ENCODE measurements around the gene AMPH.
A peak's percentile ranks its signal among the peaks of the same experiment; 100 is the strongest.
"Not testable (repeated sequence)": the region's sequence is repeated elsewhere in the genome, so short reads cannot be mapped to it uniquely, and the experiment has no call there.

Gene AMPH

DNA sequence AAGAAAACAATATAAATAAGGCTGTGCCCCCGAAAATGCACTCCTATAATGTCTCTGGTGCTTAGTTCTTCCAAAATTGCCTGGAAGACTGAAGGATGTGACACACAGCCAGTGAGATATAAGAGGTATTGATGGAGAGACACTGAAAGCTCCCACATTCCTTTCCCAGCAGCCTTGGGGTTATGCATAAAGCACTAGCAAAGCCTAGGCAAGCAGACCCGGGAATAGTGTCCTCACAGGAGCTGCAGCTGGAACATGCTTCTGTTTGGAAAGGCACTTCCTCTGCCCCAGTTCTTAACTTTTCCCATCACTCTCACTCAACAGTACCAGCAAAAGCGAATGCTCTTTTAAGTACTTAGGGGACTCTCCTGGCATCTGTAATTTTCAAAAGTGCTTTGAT, 178.0 kb downstream of the AMPH start:
- no peak for DNase-seq

DNA sequence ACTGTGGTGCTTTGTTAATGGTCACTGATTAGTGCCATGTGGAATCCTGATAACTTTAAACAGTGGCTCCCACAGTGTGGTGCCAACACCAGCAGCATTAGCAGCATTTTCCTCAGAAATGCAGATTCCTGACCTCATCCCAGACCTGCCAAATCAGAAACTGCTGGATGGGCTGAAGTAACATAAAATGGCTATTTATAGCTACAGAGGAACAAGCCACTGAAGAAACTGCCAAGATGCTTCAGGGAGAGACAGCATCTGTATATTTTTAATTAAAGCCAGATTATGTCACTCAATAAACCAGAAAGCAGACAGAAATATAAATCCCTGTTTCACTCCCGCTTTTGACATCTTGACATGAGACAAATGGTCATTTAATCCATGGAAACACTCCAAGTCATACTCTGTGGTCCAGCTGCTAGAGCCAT, 178.5 kb downstream of the AMPH start:
- DNase-seq: no peak

DNA sequence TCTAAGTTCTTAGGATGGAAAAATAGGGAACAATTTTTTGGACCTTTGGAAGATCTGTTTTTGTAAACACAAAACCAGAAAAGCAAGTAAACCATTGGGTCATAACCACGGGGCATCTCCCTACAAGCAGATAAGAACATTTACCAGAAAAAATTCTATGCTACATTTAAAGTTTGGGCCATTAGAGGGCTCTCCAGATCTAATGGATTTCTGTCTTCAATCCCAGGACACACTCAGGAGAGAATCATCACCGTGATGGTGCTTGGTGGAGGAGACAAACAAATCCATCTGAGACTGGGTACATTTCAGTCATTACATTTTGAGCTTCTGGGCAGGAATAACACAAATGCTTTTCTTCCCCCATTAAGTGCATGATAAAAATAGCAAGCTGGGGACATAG, 179.3 kb downstream of the AMPH start:
- peak; percentile 4 for DNase-seq

GRCh38 chr7:38448584-38449234, 182.5 kb downstream of the AMPH start:
- DNase-seq: no peak

DNA sequence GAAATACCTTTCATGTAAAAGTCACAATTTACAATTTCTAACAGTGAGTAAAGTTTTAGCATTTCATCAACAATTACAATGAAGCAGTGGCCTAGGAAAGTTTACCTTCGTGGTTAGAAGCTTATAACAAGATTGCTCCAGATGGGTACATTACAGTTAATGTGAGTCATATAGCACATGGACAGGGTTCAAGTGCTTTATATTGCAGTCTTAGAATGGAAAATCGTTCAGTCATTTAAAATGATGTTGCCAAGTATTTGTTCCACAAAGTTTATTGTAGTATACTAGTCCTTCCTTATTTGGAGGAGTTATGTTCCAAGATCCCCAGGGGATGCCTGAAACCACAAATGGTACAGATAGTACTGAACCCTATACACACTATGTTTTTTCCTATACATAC, 183.1 kb downstream of the AMPH start:
- no peak for DNase-seq

GRCh38 chr7:38438970-38439369, 192.2 kb downstream of the AMPH start:
- no peak for DNase-seq

- DNase-seq: no peak
Measured at GRCh38 chr7:38432671-38433070, 198.5 kb downstream of the AMPH start.

DNA sequence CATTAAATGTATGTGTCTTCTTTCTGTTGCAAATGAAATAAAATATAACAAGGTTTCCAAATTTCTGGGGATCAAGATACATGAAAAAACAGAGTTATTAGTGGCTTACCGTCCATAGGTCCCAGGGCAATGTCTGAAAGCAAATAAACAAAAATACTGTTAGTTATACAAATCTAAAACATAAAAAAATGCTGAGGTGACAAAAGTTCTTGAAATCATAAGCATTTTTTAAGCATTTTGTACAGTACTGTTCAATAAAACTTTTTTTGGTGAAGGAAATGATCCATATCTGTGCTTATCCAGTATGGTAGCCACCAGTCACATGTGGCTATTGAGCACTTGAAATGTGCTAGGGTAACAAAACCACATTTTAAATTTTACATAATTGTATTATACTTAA, 199.1 kb downstream of the AMPH start:
- no peak for DNase-seq

DNA sequence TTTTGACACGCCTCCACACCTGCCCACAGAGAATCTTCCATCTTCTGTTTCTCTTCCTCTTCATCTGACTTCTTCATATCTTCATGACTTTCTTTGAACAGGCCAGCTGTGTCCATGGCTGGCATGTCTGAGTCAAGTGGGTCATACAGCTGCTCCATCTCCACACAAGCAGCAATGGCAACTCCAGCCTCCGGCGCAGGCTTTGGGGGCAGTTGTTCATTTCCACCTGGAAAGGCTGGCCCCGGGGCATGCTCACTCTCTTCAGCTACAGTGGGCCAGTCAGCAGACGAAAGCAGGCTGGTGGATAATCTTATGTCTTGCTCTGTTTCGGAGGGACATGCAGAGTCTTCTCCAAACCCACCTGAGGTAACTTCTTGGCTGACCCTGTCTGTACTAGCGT, 202.1 kb downstream of the AMPH start:
- DNase-seq: no peak

DNA sequence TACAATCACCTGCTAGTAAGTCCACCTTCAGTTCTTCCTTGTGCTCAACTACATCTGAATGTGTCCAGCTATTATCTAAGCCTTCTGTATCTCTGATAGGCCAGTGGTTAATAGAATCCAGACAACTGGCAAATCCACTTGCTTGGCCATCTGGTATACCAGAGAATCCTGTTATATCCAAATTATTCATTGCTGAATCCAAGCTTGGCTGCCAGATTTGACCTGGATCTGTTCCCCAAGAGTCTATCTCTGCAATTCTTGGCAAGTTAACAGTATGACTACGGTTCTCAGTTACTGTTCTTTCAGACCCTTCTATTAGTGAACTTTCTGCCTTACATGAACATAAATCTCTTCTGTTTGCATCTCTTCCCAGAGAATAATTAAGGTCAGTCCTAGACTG, 203.1 kb downstream of the AMPH start:
- DNase-seq: no peak

GRCh38 chr7:38427279-38427955, 203.8 kb downstream of the AMPH start:
- DNase-seq: no peak

DNA sequence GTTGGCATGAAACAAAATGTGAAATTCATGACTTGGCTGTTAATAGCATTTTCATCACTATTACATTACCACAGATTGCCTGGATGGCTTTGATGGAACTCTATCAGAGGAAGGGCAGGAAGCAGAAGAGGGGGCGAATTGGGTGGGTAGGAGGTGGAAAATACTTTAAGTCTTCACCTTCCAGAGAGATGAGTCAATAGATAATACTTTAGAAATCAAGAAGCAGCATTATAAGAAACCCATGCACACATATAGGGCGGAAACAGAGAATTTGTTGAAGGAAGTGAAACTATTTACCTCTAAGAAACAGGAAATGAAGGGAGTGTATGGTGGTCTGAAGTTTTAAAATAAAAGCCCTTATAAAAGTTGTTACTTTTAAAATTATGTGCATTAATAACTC, 205.7 kb downstream of the AMPH start:
- no peak for DNase-seq

- DNase-seq: no peak
Measured at GRCh38 chr7:38424750-38425463, 206.3 kb downstream of the AMPH start.

DNA sequence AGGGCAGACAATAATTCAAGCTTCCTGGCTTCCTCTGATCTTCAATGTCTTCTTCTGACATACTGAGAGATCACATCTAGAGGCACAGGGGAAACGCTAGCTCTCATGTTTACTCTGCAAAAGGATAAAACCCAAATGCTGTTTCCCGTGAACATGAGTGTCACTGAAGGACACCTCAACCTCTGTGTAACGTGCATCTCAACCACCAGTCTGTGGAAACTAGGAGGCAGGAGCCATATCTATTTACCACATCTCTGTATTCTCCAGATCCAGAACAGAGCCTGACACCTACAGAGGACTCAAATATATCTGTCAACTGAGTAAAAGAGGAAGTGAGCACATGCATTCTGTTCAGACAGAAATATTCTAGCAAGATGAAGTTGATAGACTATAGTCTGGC, 217.4 kb downstream of the AMPH start:
- peak; percentile 57 for DNase-seq

GRCh38 chr7:38411404-38411803, 219.8 kb downstream of the AMPH start:
- DNase-seq: peak; percentile 57

DNA sequence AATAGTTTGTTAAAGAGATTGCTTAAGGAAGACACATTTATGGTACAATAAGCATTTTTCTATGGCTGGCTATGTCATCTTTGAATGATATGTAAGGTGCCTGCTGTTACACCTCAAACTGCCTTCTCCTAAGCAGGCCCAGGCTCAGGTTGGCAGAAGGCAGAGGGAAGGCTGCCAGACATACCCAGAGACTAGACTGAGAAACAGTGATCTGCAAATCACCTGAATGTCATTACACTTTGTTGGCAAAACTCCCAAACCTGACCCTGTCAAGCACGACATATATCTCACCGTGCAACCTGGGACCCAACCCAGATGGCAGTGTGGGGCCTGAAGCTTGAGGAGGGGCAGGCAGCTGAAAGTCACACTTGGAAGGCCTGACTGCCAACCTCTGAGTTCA, 221.1 kb downstream of the AMPH start:
- no peak for DNase-seq

- DNase-seq: no peak
Measured at GRCh38 chr7:38409531-38409930, 221.6 kb downstream of the AMPH start.

- DNase-seq: peak; percentile 74
Measured at GRCh38 chr7:38398725-38399321, 232.3 kb downstream of the AMPH start.

DNA sequence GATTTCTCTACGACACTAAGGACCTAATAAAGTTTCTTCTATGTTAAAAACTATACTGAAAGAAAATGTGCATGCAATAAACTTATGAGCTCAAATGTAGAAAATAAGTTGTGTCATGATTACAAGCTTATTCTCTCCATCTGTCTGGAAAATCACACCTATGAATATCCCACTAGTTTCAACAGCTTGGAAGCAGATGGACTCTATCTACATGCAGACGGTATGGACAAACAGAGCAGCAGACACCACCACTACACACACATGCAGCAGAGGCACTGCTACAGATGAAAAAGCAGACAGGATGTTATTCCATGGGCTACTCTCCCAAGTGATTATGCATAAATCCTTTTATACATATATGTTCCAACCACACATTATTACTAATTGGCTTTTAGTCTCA, 234.3 kb downstream of the AMPH start:
- DNase-seq: no peak

DNA sequence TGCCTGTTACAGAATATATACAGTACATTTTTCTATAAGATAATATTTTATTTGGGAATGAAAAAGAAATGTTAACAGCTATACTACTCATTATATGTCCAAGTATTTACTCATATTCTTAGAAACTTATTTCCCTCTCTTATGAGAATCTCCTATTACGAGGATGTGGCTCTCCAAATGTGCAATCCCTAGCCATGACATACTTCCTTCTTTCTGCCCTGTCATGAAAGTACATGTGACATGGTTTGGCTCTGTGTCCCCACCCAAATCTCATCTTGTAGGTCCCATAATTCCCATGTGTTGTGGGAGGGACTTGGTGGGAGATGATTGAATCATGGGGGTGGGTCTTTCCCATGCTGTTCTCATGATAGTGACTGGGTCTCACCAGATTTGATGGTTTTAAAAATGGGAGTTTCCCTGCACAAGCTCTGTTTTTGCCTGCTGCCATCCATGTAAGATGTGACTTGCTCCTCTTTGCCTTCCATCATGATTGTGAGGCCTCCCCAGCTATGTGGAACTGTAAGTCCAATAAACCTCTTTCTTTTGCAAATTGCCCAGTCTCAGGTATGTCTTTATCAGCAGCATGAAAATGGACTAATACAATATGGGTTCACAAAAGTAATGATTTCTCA, 235.1 kb downstream of the AMPH start:
- not testable (repeated sequence) for DNase-seq

DNA sequence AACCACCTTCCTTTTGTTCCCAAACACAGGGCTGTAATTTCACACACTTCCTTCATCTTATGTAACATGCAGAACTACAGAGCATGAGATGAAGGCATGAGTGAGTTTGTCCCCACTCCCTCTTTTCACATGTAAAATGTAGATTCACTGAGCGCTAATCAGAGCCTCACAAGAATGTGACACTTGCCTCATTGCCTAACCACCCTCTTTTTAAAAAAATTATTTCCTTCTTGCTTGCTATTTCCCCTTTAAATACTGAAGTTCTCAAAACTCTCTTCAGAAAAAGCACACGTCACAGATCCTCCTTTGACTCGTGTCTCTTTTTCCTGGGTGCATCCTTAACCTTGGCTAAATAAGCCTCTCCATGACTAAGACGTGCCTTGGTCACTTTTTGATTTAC, 236.5 kb downstream of the AMPH start:
- no peak for DNase-seq

GRCh38 chr7:38393874-38394273, 237.3 kb downstream of the AMPH start:
- DNase-seq: no peak

- no peak for DNase-seq
Measured at GRCh38 chr7:38391751-38392150, 239.4 kb downstream of the AMPH start.
